AG09319 (cell line): ENCODE measurements around the gene LTO1.

Experiments used
- DNase-seq: peaks from one replicate; pipeline ENCODE4 v3.0.0-alpha.2; 2010; ENCODE audit warnings: low read depth; ENCODE audit errors: extremely low read depth
- CTCF ChIP-seq: IDR thresholded peaks from 2 replicates; pipeline ENCODE4 v1.5.1; 2011; ENCODE audit warnings: low read depth, mild to moderate bottlenecking, inconsistent platforms, low read length, moderate library complexity

LTO1 gene

GRCh38 chr11:69650832-69651344 is 24.3 kb downstream of the LTO1 start:
- no peak for TF ChIP-seq CTCF
- DNase-seq: no peak

- no peak for DNase-seq
- TF ChIP-seq CTCF: no peak
These were observed 24.9 kb downstream of the LTO1 start for GRCh38 chr11:69650081-69650831.

- no peak for TF ChIP-seq CTCF
These were observed 25.6 kb downstream of the LTO1 start for GRCh38 chr11:69649576-69649900.

GRCh38 chr11:69648679-69649575 is 26.2 kb downstream of the LTO1 start:
- TF ChIP-seq CTCF: no peak
- DNase-seq: no peak

More at GRCh38 chr11:69649576-69649900, 25.6 kb downstream of the LTO1 start:
- DNase-seq: no peak

GRCh38 chr11:69647761-69648497 is 27.2 kb downstream of the LTO1 start:
- no peak for TF ChIP-seq CTCF
- DNase-seq: no peak

GRCh38 chr11:69647390-69647748 is 27.8 kb downstream of the LTO1 start:
- DNase-seq: no peak
- no peak for TF ChIP-seq CTCF
